A549 (cell line): ENCODE data around the gene BABAM1. TPM values are rescaled to one million over a fixed set of nuclear protein-coding genes. Genes with fewer than 3 reads are reported as not detected.

Experiments used
- ATAC-seq, 2 experiments: fragments of 200-7000 bp in 1 of 2; fragments of >200 bp in 1 of 2; cut with Nextera tagmentation in 1 of 2; cut with Tn5 transposase in 1 of 2; 3 replicates each; pipeline versions ENCODE4 v1.8.0 to v1.9.1; 2018 to 2020; ENCODE audit warnings: mild to moderate bottlenecking in 1 of 2, moderate library complexity in 1 of 2
- CTCF ChIA-PET: fragments of 300-600 bp; sonication (Branson Sonifier 250); formaldehyde crosslinking; extraction: SDS; loops from one replicate; lab custom pipeline; 2021; ENCODE audit warnings: antibody characterized with exemption, inconsistent platforms; lab: Yijun Ruan, JAX
- POLR2A ChIA-PET: fragments of 350-600 bp; formaldehyde crosslinking; extraction: SDS; loops from one replicate; lab custom pipeline; 2021; ENCODE audit warnings: antibody characterized with exemption, inconsistent platforms; lab: Yijun Ruan, JAX
- DNase-seq, 2 experiments: peaks; one replicate each; pipeline versions ENCODE4 v3.0.0 to v3.0.0-alpha.2; 2011 to 2016; ENCODE audit warnings: low read depth in 1 of 2, low spot score in 1 of 2
- FAIRE-seq: peaks from 2 replicates; lab custom pipeline; 2011; peaks lifted over from hg19 to GRCh38; lab: Jason Lieb, UNC
- H3K27ac ChIP-seq, 2 experiments: fragments of >200 bp; sonication (Bioruptor Twin); formaldehyde crosslinking; 3 replicates each; pipeline ENCODE4 v1.5.1; 2016 to 2017
- H3K4me1 ChIP-seq: fragments of >200 bp; sonication (Bioruptor Twin); formaldehyde crosslinking; 3 replicates; pipeline ENCODE4 v1.6.1; 2016
- H3K4me2 ChIP-seq: fragments of >200 bp; sonication (Bioruptor Twin); formaldehyde crosslinking; 3 replicates; pipeline ENCODE4 v1.6.1; 2016
- H3K4me3 ChIP-seq: fragments of >200 bp; sonication (Bioruptor Twin); formaldehyde crosslinking; 3 replicates; pipeline ENCODE4 v1.5.1; 2016
- H3K9me3 ChIP-seq: fragments of >200 bp; sonication (Bioruptor Twin); formaldehyde crosslinking; 3 replicates; pipeline ENCODE4 v1.6.1; 2016
- CBX8 ChIP-seq: fragments of 200-600 bp; sonication (generic); IDR thresholded peaks from 2 replicates; pipeline ENCODE4 v1.6.1; 2016
- CHD4 ChIP-seq: fragments of 200-600 bp; sonication (generic); IDR thresholded peaks from 2 replicates; pipeline ENCODE4 v1.6.1; 2016; ENCODE audit warnings: antibody characterized with exemption, mild to moderate bottlenecking, borderline replicate concordance
- EP300 ChIP-seq, 2 experiments: fragments of >200 bp; sonication (Bioruptor Twin); formaldehyde crosslinking; IDR thresholded peaks; 2 replicates in 1 of 2; 3 replicates in 1 of 2; pipeline ENCODE4 v1.6.1; 2016 to 2017
- ESRRA ChIP-seq: fragments of 150-350 bp; IDR thresholded peaks from 2 replicates; pipeline ENCODE4 v1.6.1; 2014; ENCODE audit warnings: mild to moderate bottlenecking, low read length, borderline replicate concordance
- FOXS1 ChIP-seq: fragments of 250-450 bp; sonication (Bioruptor Pico); IDR thresholded peaks from 2 replicates; pipeline ENCODE4 v1.5.0; 2020; ENCODE audit warnings: mild to moderate bottlenecking, moderate library complexity
- HDAC2 ChIP-seq: fragments of 200-600 bp; sonication (generic); IDR thresholded peaks from 2 replicates; pipeline ENCODE4 v1.6.1; 2016
- HEYL ChIP-seq: fragments of 250-450 bp; sonication (Bioruptor Pico); IDR thresholded peaks from 2 replicates; pipeline ENCODE4 v1.8.0; 2021; ENCODE audit warnings: mild to moderate bottlenecking, moderate library complexity
- JUN ChIP-seq, 2 experiments: fragments of >200 bp; sonication (Bioruptor Twin); formaldehyde crosslinking; IDR thresholded peaks; 2 replicates in 1 of 2; 3 replicates in 1 of 2; pipeline ENCODE4 v1.6.1; 2016 to 2017
- KDM5A ChIP-seq: fragments of 200-600 bp; sonication (generic); IDR thresholded peaks from 2 replicates; pipeline ENCODE4 v1.6.1; 2016; ENCODE audit warnings: antibody characterized with exemption, mild to moderate bottlenecking
- MAFK ChIP-seq: fragments of 450-650 bp; IDR thresholded peaks from 2 replicates; pipeline ENCODE4 v1.6.1; 2014; ENCODE audit not compliant: partially characterized antibody
- POLR2AphosphoS2 ChIP-seq: conservative IDR thresholded peaks from 2 replicates; pipeline ENCODE4 v1.6.1; 2012; ENCODE audit warnings: low read length, improper control_type of control experiment, inconsistent platforms
- RARB ChIP-seq: fragments of 250-450 bp; sonication (Bioruptor Pico); IDR thresholded peaks from 2 replicates; pipeline ENCODE4 v1.8.0; 2021; ENCODE audit warnings: mild to moderate bottlenecking, moderate library complexity
- RNF2 ChIP-seq: fragments of 200-600 bp; sonication (generic); IDR thresholded peaks from 2 replicates; pipeline ENCODE4 v1.6.1; 2016; ENCODE audit warnings: low read depth, mild to moderate bottlenecking, antibody characterized with exemption, moderate library complexity, borderline replicate concordance
- SMC3 ChIP-seq: fragments of >200 bp; sonication (Bioruptor Twin); formaldehyde crosslinking; IDR thresholded peaks from 3 replicates; pipeline ENCODE4 v1.6.1; 2018; ENCODE audit warnings: inconsistent platforms
- SREBF2 ChIP-seq: fragments of 450-650 bp; IDR thresholded peaks from 2 replicates; pipeline ENCODE4 v1.6.1; 2014; ENCODE audit warnings: mild to moderate bottlenecking, moderate library complexity
- ZC3H11A ChIP-seq: fragments of 450-650 bp; IDR thresholded peaks from 2 replicates; pipeline ENCODE4 v1.6.1; 2014; ENCODE audit warnings: antibody characterized with exemption, mild to moderate bottlenecking
- WGBS: methylation state at CpG from one replicate; pipeline ENCODE4 v1.1.6; 2017; ENCODE audit errors: missing lambda C conversion rate; 5-methylcytosine and 5-hydroxymethylcytosine counted together
- polyA plus RNA-seq, 4 experiments: library from polyadenylated mRNA; depleted of rRNA in 3 of 4; stranded (reverse); fragments of >200 nt; fragmentation: RNase III in 1 of 4; extraction: RNeasy Plus Mini Kit Qiagen cat#74134 plus additional on column Dnase treatment in 1 of 4; gene quantifications; 2 replicates in 3 of 4; 3 replicates in 1 of 4; pipeline ENCODE4 v1.2.3, GENCODE V29; 2011 to 2017
- TF ChIP-seq, protein P1 (sequence below): IDR thresholded peaks from 2 replicates; pipeline ENCODE4 v1.6.1; 2012
- TF ChIP-seq, protein P2 (sequence below): fragments of 250-450 bp; sonication (Bioruptor Pico); IDR thresholded peaks from 2 replicates; pipeline ENCODE4 v1.5.0; 2020; ENCODE audit warnings: low read depth, mild to moderate bottlenecking, moderate library complexity
- TF ChIP-seq, protein P3 (sequence below): fragments of 250-450 bp; sonication (Bioruptor Pico); IDR thresholded peaks from 2 replicates; pipeline ENCODE4 v1.5.0; 2021; ENCODE audit warnings: mild to moderate bottlenecking, moderate library complexity, borderline replicate concordance
- TF ChIP-seq, protein P4 (sequence below): fragments of 450-650 bp; IDR thresholded peaks from 2 replicates; pipeline ENCODE4 v1.6.1; 2014; ENCODE audit warnings: antibody characterized with exemption

Gene BABAM1
- polyA plus RNA-seq, 2 of the 4 experiments (the other 2 are of a cell fraction): 56.0 to 67.6 TPM

DNA sequence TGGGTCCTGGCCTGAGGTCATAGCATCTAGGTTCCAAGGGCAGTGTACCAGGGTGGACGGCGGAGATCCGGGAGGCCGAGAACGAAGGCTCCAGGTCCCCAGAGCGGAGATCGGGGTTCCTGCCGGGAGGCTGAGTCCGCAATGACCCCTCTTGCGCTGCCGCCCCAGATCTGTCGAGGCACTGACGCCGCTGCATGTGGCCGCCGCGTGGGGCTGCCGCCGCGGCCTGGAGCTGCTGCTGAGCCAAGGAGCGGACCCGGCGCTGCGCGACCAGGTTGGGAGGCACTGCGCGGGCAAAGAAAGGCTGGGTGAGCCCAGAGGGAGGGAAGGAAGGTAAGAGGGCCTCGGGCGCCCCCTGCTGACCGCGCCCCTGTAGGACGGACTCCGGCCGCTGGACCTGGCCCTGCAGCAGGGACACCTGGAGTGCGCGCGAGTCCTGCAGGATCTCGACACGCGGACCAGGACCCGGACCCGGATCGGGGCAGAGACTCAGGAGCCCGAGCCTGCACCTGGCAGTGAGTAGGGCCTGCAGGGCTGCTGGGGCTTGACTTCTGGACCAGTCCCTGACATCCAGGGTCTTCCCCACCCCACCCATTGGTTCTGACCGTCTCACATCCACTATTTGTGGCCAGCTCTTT is 15.4 kb downstream of the BABAM1 start (continued):
- TF ChIP-seq, protein P1, sequence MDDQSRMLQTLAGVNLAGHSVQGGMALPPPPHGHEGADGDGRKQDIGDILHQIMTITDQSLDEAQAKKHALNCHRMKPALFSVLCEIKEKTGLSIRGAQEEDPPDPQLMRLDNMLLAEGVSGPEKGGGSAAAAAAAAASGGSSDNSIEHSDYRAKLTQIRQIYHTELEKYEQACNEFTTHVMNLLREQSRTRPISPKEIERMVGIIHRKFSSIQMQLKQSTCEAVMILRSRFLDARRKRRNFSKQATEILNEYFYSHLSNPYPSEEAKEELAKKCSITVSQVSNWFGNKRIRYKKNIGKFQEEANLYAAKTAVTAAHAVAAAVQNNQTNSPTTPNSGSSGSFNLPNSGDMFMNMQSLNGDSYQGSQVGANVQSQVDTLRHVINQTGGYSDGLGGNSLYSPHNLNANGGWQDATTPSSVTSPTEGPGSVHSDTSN: no peak
- no peak for TF ChIP-seq MAFK
- TF ChIP-seq, protein P2, sequence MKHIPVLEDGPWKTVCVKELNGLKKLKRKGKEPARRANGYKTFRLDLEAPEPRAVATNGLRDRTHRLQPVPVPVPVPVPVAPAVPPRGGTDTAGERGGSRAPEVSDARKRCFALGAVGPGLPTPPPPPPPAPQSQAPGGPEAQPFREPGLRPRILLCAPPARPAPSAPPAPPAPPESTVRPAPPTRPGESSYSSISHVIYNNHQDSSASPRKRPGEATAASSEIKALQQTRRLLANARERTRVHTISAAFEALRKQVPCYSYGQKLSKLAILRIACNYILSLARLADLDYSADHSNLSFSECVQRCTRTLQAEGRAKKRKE: no peak
- TF ChIP-seq SMC3: peak; percentile 77
- TF ChIP-seq, all 56 proteins: peak for 5

DNA sequence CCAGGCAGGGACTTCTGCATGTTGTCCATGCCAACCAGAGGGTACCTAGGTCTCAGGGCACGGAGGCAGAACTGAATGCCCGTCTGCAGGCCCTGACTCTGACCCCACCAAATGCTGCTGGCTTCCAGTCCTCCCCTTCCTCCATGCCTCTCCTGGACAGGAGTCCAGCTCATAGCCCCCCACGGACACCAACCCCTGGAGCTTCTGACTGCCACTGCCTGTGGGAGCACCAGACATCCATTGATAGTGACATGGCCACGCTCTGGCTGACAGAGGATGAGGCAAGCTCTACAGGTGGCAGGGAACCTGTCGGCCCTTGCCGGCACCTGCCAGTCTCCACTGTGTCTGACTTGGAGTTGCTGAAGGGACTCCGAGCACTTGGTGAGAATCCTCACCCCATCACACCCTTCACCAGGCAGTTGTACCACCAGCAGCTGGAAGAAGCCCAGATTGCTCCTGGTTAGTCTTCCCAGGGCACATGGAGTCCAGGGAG is 16.3 kb downstream of the BABAM1 start:
- Histone ChIP-seq H3K4me1 (no peaks in the 10 kb centered on the region), H3K9me3 (no peaks in the 10 kb centered on the region), H3K27ac (no peak overlapping the region), H3K4me2 (no peak overlapping the region), H3K4me3 (no peak overlapping the region)
- 63% methylated on average over 4 of the region's 7 CpGs for WGBS
- no peak for ATAC-seq
- DNase-seq: no peak
- FAIRE-seq: no peak
- ChIA-PET CTCF (interaction anchor here (0.6 to 5.1 kb wide), 24 partner anchors 9 to 622 kb away, joined by 3 to 77 read pairs (median 4); partner anchors contain the start of genes OCEL1, TMEM38A and USHBP1), POLR2A (no interaction called here)
- no peak for TF ChIP-seq ZC3H11A
- TF ChIP-seq, protein P2: no peak
- no peak for TF ChIP-seq CHD4
- TF ChIP-seq MAFK: no peak
- no peak for TF ChIP-seq FOXS1
- no peak for TF ChIP-seq RNF2
- TF ChIP-seq ESRRA: no peak
- no peak for TF ChIP-seq EP300 (IDR thresholded peaks at IDR 0.05)
- no peak for TF ChIP-seq SREBF2
- TF ChIP-seq RARB (CRISPR knock-in tag): no peak

DNA sequence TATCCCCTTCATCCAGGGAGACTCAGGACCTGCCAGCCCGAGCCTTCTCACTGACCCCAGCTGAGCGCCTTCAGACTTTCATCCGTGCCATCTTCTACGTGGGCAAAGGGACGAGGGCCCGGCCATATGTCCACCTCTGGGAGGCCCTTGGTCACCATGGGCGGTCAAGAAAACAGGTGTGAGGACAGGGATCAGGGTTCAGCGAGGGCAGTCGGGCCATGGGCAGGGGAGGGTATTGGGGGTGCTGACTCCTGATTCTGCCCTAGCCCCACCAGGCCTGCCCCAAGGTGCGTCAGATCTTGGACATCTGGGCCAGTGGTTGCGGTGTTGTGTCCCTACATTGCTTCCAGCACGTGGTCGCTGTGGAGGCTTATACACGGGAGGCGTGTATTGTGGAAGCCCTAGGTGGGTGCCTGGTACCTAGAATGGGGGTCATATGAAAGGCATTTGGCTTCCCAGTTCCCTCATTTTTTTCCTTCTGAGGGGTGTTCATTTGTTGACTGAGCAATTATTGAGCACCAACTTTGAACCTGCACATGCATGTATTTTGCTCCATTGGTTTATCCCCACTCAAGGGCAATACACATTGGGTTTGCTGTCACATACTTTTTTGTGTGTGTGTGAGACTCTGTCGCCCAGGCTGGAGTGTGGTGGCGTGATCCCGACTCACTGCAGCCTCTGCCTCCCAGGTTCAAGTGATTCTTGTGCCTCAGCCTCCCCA is 18.3 kb downstream of the BABAM1 start:
- no peak overlapping the region for H3K27ac ChIP-seq
- no peaks in the 10 kb centered on the region for H3K4me1 ChIP-seq
- no peak overlapping the region for H3K4me2 ChIP-seq
- no peaks in the 10 kb centered on the region for H3K9me3 ChIP-seq
- ChIA-PET POLR2A (no interaction called here), CTCF (interaction anchor here (0.7 to 5.1 kb wide), 5 partner anchors 9 to 80 kb away, joined by 3 to 77 read pairs (median 3); partner anchors contain the start of gene USHBP1)
- no peak overlapping the region for H3K4me3 ChIP-seq
- 79% methylated on average over 17 of the region's 18 CpGs for WGBS
- FAIRE-seq (no peak), ATAC-seq (no peak), DNase-seq (no peak)
- TF ChIP-seq HDAC2 (no peak), CBX8 (no peak), POLR2AphosphoS2 (no peak), EP300 (IDR thresholded peaks at IDR 0.05) (no peak), SREBF2 (no peak), KDM5A (no peak), JUN (IDR thresholded peaks at IDR 0.05) (no peak), RNF2 (no peak), HEYL (CRISPR knock-in tag) (no peak)
- TF ChIP-seq, protein P3, sequence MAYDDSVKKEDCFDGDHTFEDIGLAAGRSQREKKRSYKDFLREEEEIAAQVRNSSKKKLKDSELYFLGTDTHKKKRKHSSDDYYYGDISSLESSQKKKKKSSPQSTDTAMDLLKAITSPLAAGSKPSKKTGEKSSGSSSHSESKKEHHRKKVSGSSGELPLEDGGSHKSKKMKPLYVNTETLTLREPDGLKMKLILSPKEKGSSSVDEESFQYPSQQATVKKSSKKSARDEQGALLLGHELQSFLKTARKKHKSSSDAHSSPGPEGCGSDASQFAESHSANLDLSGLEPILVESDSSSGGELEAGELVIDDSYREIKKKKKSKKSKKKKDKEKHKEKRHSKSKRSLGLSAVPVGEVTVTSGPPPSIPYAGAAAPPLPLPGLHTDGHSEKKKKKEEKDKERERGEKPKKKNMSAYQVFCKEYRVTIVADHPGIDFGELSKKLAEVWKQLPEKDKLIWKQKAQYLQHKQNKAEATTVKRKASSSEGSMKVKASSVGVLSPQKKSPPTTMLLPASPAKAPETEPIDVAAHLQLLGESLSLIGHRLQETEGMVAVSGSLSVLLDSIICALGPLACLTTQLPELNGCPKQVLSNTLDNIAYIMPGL (CRISPR knock-in tag): no peak
- TF ChIP-seq, protein P4, sequence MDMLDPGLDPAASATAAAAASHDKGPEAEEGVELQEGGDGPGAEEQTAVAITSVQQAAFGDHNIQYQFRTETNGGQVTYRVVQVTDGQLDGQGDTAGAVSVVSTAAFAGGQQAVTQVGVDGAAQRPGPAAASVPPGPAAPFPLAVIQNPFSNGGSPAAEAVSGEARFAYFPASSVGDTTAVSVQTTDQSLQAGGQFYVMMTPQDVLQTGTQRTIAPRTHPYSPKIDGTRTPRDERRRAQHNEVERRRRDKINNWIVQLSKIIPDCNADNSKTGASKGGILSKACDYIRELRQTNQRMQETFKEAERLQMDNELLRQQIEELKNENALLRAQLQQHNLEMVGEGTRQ: no peak
